HG03457 (cell line): Measurements from ENCODE around the gene AK5.

Source experiments
- ATAC-seq: cut with Tn5 transposase; IDR thresholded peaks from one replicate; pipeline ENCODE4 v1.9.1; 2021; ENCODE audit warnings: moderate number of reproducible peaks; ENCODE audit not compliant: unreplicated experiment

Gene AK5

GRCh38 chr1:77348549-77348948 lies 66.7 kb downstream of the AK5 start:
- no peak for ATAC-seq

- no peak for ATAC-seq
Observed at GRCh38 chr1:77349275-77349674, 67.5 kb downstream of the AK5 start.

DNA sequence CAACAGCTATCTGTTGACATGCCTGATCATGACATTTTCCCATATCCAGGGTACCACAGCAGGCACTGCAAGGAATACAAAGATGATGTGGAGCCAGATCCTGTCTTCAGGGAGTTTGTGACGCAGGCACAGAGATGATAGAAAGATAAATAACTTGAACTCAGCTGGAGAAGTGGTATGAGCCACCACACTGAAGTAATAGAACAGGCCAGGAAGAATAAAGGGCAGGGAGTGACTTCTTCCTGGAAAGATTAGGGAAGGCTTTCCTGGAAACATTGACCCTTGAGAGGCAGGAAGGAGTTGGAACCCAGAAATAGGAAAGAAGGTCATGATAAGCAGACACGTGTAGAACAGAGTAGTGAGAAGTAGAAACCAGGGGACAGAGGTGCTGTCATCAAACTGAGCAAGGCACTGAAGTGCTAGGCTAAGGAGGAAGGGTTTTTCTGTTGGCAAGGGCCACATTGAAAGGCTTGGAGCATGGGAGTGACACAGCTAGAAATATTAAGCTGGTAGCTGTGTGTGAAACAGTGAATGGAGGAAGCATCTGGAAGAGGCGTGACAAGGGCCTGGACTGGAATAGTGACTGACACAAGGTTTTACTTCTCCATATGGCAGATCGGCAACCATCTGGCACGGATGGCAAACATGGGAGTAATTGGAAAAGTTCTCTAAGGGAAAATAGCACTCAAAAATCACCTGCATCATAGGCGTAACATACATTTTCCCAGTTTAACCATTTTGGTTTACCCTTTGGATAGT lies 68.4 kb downstream of the AK5 start:
- ATAC-seq, result no peak

- ATAC-seq, result no peak
Observed at GRCh38 chr1:77354536-77354935, 72.7 kb downstream of the AK5 start.

- no peak for ATAC-seq
Observed at GRCh38 chr1:77355010-77355409, 73.2 kb downstream of the AK5 start.

GRCh38 chr1:77356136-77356535 lies 74.3 kb downstream of the AK5 start:
- ATAC-seq, result no peak

GRCh38 chr1:77360256-77360655 lies 78.4 kb downstream of the AK5 start:
- ATAC-seq, result no peak

GRCh38 chr1:77361621-77362020 lies 79.8 kb downstream of the AK5 start:
- ATAC-seq, result no peak

GRCh38 chr1:77370161-77370560 lies 88.3 kb downstream of the AK5 start:
- no peak for ATAC-seq

DNA sequence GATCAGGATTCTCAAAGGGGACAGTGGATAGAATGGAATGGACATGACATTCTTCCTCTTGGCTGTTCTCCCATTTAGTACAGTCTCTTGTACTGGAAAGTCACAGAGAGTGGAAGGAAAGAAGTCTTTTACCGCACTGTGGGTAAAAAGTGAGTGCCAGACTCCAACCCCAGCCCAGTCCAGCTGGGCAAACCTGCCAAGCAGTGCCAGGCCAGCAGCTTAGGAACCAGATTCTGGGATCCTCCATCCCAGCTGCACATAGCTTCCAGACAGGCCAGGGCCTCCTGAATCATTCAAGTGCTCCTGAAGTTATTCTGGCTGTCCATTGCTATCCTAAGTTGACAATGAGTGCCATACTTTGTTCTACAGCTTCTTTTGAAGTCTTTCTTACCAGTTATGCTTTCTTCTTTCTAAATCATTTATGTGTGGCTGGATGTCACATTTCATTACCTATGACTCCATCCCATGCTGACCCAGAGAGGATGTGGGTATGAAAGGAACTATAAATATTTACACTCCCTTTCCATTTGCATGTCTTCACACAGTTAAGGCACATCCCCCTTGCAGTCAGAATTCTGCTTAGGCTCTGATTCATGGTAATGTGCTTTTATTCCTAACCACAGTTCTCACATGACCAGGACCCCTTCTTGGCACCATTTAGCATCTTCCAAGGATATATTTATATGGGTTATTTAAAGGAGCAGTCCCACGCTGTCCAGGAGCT lies 88.9 kb downstream of the AK5 start:
- no peak for ATAC-seq

DNA sequence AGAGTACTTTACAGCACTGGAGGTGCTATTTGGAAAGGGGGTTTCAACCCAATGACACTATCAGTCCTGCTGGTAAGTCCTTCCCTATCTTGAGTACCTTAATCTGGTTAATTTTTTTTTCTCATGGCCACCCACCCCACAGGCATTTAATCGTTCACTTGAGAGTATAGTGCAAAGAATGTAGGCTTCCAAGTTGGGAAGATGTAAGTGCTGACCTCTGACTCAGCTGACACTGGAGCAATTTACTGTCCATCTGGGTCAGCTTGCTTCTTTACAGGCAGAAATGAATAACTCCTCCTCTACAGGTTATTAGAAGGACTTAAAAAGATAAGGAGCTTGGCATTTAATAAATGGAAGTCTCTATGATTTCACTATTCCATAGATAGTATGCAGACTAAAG lies 89.6 kb downstream of the AK5 start:
- no peak for ATAC-seq

- no peak for ATAC-seq
Observed at GRCh38 chr1:77373702-77374101, 91.9 kb downstream of the AK5 start.

DNA sequence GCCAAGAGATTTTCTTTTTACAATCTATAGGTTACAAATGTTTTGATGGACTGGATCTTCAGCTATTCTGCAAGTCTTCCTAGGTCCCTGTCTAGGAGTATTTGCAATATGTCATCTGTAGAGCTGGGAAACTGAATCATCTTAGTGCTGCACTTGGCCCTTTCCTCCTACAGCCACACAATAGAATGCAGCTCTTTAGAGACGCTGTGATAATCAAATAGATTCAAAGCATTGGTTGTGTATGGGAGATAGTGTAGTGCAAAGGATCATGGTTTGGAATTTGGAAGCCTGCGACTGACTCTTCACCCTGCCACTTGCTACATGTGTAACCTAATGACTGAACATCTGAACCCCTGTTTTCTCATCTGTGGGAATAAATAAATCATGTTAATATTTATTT lies 93.7 kb downstream of the AK5 start:
- ATAC-seq, result no peak

GRCh38 chr1:77375990-77376389 lies 94.2 kb downstream of the AK5 start:
- ATAC-seq, result no peak

DNA sequence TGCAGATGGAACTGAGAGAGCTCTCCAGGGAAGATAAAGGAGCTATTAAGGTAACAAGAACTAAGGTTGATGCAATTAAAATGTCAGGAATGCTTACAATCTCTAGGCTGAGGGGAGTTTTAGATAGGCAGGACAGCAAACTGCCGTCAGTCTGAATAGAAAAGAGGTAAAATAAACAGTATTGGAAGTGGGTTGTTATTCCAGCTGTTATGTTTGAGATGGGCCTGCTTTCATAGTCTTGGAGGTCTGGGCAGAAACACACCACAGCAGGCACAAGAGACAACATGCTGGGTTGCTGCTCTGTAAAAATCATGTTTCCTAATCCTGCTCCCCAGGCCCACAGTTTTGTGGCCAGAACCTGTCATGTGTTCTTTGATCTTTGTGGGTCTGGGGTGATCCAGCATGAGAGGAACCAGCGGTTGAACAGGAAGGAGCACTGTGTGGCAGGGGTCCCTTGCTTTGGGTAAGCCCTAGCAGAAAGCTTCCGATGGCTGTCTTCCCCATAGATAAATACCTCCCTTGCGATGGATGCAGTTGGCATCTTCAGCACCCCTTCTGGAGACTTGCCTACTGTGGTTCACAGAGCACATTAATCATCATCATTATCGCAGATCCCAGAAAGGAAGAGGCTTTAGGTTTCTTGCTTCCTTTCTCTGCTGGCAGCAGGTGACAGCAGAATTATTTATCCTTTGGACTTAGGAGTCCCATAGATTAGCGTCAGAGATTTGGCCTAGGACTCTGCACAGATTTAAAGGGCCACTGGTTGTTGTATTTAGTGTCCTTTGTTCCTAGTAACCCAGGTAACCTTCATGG lies 97.1 kb downstream of the AK5 start:
- no peak for ATAC-seq

- no peak for ATAC-seq
Observed at GRCh38 chr1:77382366-77382765, 100.5 kb downstream of the AK5 start.

DNA sequence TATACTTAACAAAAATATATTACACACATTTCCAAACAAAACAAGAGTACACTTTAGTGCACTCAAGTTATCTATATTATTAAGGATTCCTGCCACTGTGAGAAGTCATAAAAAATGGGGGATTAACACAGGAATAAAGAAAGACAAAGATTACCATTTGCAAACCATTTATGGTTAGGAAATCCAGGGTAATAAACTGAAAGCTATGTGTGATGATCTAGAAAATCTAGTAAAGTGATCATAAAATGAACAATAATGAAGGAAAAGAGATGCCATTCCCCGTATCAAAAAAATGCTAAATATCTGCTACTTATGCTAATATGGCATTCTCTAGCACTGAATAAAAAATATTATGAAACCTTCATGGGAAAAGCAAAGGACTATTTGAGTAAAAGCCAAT lies 101.4 kb downstream of the AK5 start:
- no peak for ATAC-seq

- no peak for ATAC-seq
Observed at GRCh38 chr1:77385551-77385950, 103.7 kb downstream of the AK5 start.

- no peak for ATAC-seq
Observed at GRCh38 chr1:77386276-77386675, 104.5 kb downstream of the AK5 start.

GRCh38 chr1:77387553-77387952 lies 105.7 kb downstream of the AK5 start:
- no peak for ATAC-seq

- no peak for ATAC-seq
Observed at GRCh38 chr1:77388661-77389060, 106.8 kb downstream of the AK5 start.

- ATAC-seq, result no peak
Observed at GRCh38 chr1:77392486-77392885, 110.7 kb downstream of the AK5 start.
